GM20431 (cell line): ENCODE results near the gene ADSL.

ENCODE experiments used
- in situ Hi-C: fragments of 300-500 bp; cut with MseI, MboI; formaldehyde crosslinking; loops from one replicate; pipeline ENCODE4 v1.15.0; 2020; ENCODE audit warnings: low sequenced_read_pairs; ENCODE audit not compliant: unreplicated experiment

The ADSL gene

GRCh38 chr22:40401981-40402406 is 55.7 kb downstream of the ADSL start:
- in situ Hi-C loops, result no loop called here

- in situ Hi-C loops, result no loop called here
Observed at GRCh38 chr22:40403141-40403540, 56.8 kb downstream of the ADSL start.

- in situ Hi-C loops, result no loop called here
Observed at GRCh38 chr22:40403651-40404050, 57.4 kb downstream of the ADSL start.

GRCh38 chr22:40404251-40405177 is 58.2 kb downstream of the ADSL start:
- in situ Hi-C loops, result no loop called here

GRCh38 chr22:40405178-40406062 is 59.1 kb downstream of the ADSL start:
- in situ Hi-C loops, result no loop called here

- in situ Hi-C loops, result no loop called here
Observed at GRCh38 chr22:40406063-40406890, 60.0 kb downstream of the ADSL start.

GRCh38 chr22:40407021-40407761 is 60.9 kb downstream of the ADSL start:
- in situ Hi-C loops, result no loop called here

GRCh38 chr22:40407831-40408717 is 61.8 kb downstream of the ADSL start:
- in situ Hi-C loops, result no loop called here

- in situ Hi-C loops, result no loop called here
Observed at GRCh38 chr22:40408718-40409612, 62.7 kb downstream of the ADSL start.

- in situ Hi-C loops, result no loop called here
Observed at GRCh38 chr22:40409613-40410113, 63.4 kb downstream of the ADSL start.

- in situ Hi-C loops, result no loop called here
Observed at GRCh38 chr22:40410272-40410671, 64.0 kb downstream of the ADSL start.

GRCh38 chr22:40410731-40411505 is 64.6 kb downstream of the ADSL start:
- in situ Hi-C loops, result no loop called here

GRCh38 chr22:40411506-40411861 is 65.2 kb downstream of the ADSL start:
- in situ Hi-C loops, result no loop called here

GRCh38 chr22:40412441-40412840 is 66.1 kb downstream of the ADSL start:
- in situ Hi-C loops, result no loop called here

GRCh38 chr22:40413873-40414272 is 67.6 kb downstream of the ADSL start:
- in situ Hi-C loops, result no loop called here

GRCh38 chr22:40414311-40414710 is 68.0 kb downstream of the ADSL start:
- in situ Hi-C loops, result no loop called here
